Peyer's patch (tissue), 4 donors: ENCODE results near the gene SPATS2. TPM values are rescaled to one million over a fixed set of nuclear protein-coding genes. Genes with fewer than 3 reads are reported as not detected.

ENCODE experiments used
- DNase-seq, 3 donors: peaks; one replicate each; pipeline ENCODE4 v3.0.0-alpha.2; 2017 to 2019
- H3K27ac ChIP-seq, 4 donors: fragments of 200-600 bp; sonication (generic); one replicate each; pipeline ENCODE4 v1.5.1; 2016 to 2019
- H3K27me3 ChIP-seq, 2 donors: fragments of 200-600 bp; sonication (generic); one replicate each; pipeline ENCODE4 v1.5.1; 2019
- H3K36me3 ChIP-seq, 3 donors: fragments of 200-600 bp; sonication (generic); one replicate each; pipeline ENCODE4 v1.5.1; 2016 to 2019
- H3K4me1 ChIP-seq, 4 donors: fragments of 200-600 bp; sonication (generic); one replicate each; pipeline ENCODE4 v1.5.1; 2016 to 2019
- H3K4me3 ChIP-seq, 4 donors: fragments of 200-600 bp; sonication (generic); 1 replicate in 3 of 4; 2 replicates in 1 of 4; pipeline ENCODE4 v1.5.1; 2016 to 2019; ENCODE audit warnings: mild to moderate bottlenecking in 1 of 4
- H3K9me3 ChIP-seq, 4 donors: fragments of 200-600 bp; sonication (generic); one replicate each; pipeline ENCODE4 v1.5.1; 2016 to 2019; ENCODE audit warnings: mild to moderate bottlenecking in 1 of 4
- POLR2A ChIP-seq, 2 donors: fragments of 450-650 bp; IDR thresholded peaks; one replicate each; pipeline ENCODE4 v1.5.1; 2017; ENCODE audit warnings: antibody characterized with exemption in 2 of 2, mild to moderate bottlenecking in 2 of 2, moderate library complexity in 2 of 2
- total RNA-seq, 4 donors: library from RNA; depleted of rRNA; stranded (reverse); fragments of >200 nt; gene quantifications; one replicate each; pipeline ENCODE4 v1.1.0, GENCODE V29; 2016
- TF ChIP-seq, protein P1 (sequence below), 6 experiments: fragments of 450-650 bp in 4 of 6; fragments of 200-600 bp in 2 of 6; sonication (generic) in 1 of 6; IDR thresholded peaks; one replicate each; pipeline ENCODE4 v1.5.1; 2017 to 2019; ENCODE audit warnings: antibody characterized with exemption in 6 of 6, mild to moderate bottlenecking in 3 of 6, moderate library complexity in 1 of 6

SPATS2 gene
- total RNA-seq, 4 donors from 2014 or later = 20.2 to 49.5 (median 24.8) TPM

DNA sequence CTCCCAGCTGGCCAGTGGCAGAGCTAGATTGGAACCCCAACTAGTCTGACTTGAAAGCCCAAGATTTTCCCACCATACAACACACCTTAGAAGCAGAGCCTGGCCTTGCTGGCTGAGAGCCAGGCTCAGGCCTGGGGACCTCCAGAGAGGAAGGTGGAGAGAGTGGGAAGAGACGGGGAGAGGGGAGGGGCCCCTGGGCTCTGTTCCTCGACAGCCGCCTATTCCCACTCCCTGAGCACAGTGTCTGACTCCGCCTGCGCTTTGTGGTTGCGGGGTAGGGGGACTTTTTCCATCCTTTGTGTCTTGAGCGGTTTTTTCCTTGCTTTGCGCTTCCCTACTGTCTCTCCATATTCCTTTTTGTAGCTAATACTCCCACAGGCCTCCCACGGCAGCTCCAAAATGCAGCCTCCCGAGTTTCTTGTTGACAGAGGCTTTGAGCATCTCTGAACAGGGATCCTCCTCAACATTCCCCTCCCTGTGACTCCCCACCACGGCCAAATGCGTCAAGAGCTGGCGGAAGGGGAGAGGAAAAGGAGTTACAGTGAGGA lies 167.5 kb downstream of the SPATS2 start:
- H3K4me3 ChIP-seq = no peak overlapping the region
- TF ChIP-seq, protein P1, sequence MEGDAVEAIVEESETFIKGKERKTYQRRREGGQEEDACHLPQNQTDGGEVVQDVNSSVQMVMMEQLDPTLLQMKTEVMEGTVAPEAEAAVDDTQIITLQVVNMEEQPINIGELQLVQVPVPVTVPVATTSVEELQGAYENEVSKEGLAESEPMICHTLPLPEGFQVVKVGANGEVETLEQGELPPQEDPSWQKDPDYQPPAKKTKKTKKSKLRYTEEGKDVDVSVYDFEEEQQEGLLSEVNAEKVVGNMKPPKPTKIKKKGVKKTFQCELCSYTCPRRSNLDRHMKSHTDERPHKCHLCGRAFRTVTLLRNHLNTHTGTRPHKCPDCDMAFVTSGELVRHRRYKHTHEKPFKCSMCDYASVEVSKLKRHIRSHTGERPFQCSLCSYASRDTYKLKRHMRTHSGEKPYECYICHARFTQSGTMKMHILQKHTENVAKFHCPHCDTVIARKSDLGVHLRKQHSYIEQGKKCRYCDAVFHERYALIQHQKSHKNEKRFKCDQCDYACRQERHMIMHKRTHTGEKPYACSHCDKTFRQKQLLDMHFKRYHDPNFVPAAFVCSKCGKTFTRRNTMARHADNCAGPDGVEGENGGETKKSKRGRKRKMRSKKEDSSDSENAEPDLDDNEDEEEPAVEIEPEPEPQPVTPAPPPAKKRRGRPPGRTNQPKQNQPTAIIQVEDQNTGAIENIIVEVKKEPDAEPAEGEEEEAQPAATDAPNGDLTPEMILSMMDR (IDR thresholded peaks at IDR 0.05) = no peak
- TF ChIP-seq POLR2A (IDR thresholded peaks at IDR 0.05) = no peak
- H3K36me3 ChIP-seq = no peaks in the 10 kb centered on the region
- DNase-seq = no peak
- peaks cover 3 to 26% (median 10%) of the 10 kb centered on the region in 4 donors for H3K4me1 ChIP-seq
- no peaks in the 10 kb centered on the region for H3K9me3 ChIP-seq
- H3K27me3 ChIP-seq = peaks cover 2 to 22% of the 10 kb centered on the region in 2 donors
- no peak overlapping the region for H3K27ac ChIP-seq

DNA sequence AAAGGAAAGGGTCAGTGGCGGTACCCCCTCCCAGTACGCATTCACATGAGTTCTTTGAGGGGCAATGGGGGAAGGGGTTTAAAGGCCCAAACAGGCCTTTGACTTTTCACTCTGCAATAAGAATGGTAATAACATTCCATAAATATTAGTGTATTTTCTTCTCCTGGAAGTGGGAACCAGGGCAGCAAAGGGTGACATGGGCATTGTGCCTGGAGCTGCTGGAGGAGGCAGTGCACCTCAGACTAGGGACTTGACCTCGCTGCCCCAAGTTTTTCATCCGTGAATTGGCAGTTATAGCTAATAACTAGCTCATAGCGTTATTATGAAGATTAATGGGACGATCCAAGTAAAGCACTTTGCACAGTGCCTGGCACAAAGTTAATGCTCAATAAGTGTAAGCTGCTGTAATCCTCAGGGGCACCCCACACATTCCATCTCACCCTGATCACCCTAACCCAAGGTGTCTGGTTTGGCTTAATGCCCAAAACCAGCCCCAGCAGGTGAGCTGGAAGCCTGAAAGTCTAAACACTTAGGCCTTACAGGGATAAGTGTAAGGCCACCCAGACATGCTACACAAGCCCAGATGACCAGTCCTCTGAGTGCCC lies 168.8 kb downstream of the SPATS2 start:
- Histone ChIP-seq H3K4me1 (peaks cover 3 to 28% (median 11%) of the 10 kb centered on the region in 4 donors), H3K9me3 (no peaks in the 10 kb centered on the region), H3K27me3 (peaks cover 2 to 25% of the 10 kb centered on the region in 2 donors), H3K4me3 (no peak overlapping the region), H3K27ac (no peak overlapping the region), H3K36me3 (no peaks in the 10 kb centered on the region)
- TF ChIP-seq, protein P1 (IDR thresholded peaks at IDR 0.05) = no peak
- TF ChIP-seq POLR2A (IDR thresholded peaks at IDR 0.05) = no peak
- DNase-seq = no peak

DNA sequence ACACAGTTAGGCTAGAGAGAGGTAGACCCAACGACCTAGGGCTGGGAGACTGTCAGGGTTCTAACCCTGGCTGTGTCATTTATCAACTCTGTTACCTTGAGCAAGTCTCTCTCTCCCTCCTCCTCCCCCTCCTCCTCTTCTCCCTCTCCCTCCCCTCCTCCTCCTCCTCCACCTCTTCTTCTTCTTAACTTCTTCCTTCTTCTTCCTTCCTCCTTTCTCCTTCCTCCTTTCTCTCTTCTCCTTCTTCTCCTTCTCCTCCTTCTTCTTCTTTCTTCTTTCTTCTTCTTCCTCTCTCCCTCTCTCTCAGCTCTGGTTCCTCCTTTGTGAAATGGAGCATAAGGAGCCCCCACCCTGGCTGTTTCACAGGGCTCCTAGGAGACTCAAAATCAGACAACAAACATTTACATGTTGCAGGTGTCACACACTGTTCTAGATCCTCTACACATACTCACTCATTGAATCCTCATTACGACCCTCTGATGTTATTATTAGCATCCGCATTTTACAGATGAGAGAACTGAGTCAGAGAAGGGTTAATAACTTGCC lies 169.3 kb downstream of the SPATS2 start:
- Histone ChIP-seq H3K4me3 (no peak overlapping the region), H3K4me1 (peaks cover 3 to 28% (median 11%) of the 10 kb centered on the region in 4 donors), H3K27me3 (peaks cover 2 to 25% of the 10 kb centered on the region in 2 donors), H3K36me3 (no peaks in the 10 kb centered on the region), H3K9me3 (no peaks in the 10 kb centered on the region), H3K27ac (no peak overlapping the region)
- DNase-seq = no peak
- TF ChIP-seq, protein P1 (IDR thresholded peaks at IDR 0.05) = no peak
- TF ChIP-seq POLR2A (IDR thresholded peaks at IDR 0.05) = no peak

DNA sequence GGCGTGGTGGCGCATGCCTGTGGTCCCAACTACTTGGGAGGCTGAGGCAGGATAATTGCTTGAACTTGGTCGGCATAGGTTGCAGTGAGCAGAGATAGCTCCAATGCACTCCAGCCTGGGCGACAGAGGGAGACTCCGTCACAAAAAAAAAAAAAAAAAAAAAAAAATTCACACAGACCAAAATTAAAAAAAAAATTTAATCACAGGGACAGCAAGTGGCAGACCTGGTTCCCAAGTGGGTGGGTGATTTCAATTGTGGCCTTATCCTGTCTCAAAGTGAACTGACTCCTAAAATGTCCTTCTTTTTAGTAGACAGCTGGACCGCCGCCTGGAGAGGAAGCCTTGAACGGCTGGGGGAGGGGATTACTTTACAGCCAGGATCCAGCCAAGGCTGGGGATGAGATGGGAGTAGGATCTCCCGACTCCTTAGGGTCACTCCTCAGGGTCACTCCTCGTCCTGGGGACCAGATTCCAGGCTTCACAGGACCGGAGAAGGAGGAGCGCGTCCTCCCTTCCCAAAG lies 170.0 kb downstream of the SPATS2 start:
- Histone ChIP-seq H3K36me3 (no peaks in the 10 kb centered on the region), H3K9me3 (no peaks in the 10 kb centered on the region), H3K4me1 (peaks cover 3 to 28% (median 11%) of the 10 kb centered on the region in 4 donors), H3K27me3 (peaks cover 2 to 25% of the 10 kb centered on the region in 2 donors), H3K27ac (no peak overlapping the region), H3K4me3 (peak overlapping the region; percentile 47 to 60 (median 52))
- no peak for DNase-seq
- no peak for TF ChIP-seq POLR2A (IDR thresholded peaks at IDR 0.05)
- TF ChIP-seq, protein P1 (IDR thresholded peaks at IDR 0.05) = no peak

DNA sequence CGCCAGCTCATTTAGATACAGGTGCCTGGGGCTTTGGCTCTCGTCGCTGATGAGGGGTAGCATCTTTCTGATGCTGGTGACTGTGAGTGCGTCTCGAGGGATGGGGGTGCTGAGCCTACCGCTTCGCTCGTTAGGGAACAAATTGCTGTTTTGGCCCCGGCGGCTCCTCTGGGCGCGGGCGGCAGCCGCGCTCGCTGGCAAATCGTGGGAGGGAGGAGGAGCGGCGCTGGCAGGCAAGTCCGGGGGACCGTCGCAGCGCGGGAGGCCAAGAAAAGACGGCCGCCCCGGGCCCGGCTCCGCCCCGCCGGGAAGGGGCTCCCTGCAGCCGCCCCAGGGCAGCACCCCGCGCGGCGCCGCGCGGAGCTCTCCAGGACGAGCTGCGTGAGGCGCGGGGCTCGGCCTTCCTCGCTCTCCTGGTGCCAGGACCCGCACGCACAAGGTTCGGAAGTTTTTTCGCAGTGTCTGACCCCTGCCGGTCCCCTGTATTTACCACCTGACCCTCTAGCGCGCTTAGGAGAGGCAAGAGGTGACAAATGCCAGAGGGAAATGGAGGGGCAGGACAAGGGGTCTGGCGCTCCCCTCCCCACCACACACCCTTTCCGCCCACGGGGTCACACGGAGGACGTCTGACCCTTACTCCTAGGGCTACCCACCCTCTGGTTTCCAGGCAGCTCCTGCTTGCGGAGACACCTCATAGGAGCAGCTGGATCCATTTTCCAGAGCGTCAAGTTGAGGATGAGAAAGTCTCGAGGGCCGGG lies 170.7 kb downstream of the SPATS2 start:
- H3K27me3 ChIP-seq = peaks cover 2 to 25% of the 10 kb centered on the region in 2 donors
- peak in 1 of 3 donors; percentile 53 for DNase-seq

More for the DNA sequence above, 170.7 kb downstream of the SPATS2 start:
- Histone ChIP-seq H3K4me1 (peaks cover 3 to 28% (median 11%) of the 10 kb centered on the region in 4 donors), H3K9me3 (no peaks in the 10 kb centered on the region), H3K4me3 (peak overlapping the region; percentile 47 to 60 (median 52)), H3K36me3 (no peaks in the 10 kb centered on the region), H3K27ac (no peak overlapping the region)
- TF ChIP-seq POLR2A (IDR thresholded peaks at IDR 0.05) = no peak
- TF ChIP-seq, protein P1 (IDR thresholded peaks at IDR 0.05) = no peak
